HG03066 (cell line): ENCODE data around the gene LSM4.
"Not testable (repeated sequence)": the region's sequence is repeated elsewhere in the genome, so short reads cannot be mapped to it uniquely, and the experiment has no call there.

Experiments
- ATAC-seq: cut with Tn5 transposase; IDR thresholded peaks from one replicate; pipeline ENCODE4 v1.9.1; 2021; ENCODE audit warnings: low read depth; ENCODE audit not compliant: unreplicated experiment

Gene LSM4

DNA sequence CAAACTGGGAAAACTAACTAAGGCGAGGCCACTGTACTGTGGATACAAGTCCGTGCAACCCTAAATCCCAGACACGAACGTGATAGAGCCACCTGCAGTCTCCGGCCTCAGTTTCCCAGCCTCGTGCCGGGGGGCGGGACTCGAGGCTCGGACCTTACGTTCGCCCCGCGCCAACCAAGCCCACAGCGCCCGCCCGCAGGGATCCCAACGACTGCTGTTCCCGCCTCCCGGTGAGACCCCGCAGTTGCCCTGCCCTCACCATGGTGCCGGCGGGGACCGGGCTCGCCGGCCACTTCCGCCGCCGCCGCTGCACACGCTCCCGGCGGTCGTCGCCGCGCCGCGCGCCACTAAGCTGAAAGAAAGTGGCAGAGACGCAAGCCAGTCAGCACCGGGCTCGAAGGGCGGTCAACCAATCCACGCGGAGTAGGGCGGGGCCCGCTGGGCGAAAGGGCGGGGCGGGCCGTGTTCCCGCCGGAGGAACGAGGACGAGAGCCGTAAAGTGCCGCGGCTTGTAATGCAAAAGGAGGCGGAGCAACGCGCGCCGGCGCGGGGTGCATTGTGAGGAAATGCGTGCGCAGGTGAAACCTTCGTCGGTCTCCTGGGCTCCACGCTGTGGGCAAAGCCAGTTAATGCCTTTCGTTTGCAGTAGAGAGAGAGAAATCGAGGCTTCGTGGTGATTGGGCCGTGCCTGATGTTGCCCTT, at the start of gene LSM4:
TSS of gene LSM4 (minus strand) at position 318 of the 702 bp plus-strand sequence. CDS start at position 262, 56 bp downstream.
- peak; percentile 91 for ATAC-seq

DNA sequence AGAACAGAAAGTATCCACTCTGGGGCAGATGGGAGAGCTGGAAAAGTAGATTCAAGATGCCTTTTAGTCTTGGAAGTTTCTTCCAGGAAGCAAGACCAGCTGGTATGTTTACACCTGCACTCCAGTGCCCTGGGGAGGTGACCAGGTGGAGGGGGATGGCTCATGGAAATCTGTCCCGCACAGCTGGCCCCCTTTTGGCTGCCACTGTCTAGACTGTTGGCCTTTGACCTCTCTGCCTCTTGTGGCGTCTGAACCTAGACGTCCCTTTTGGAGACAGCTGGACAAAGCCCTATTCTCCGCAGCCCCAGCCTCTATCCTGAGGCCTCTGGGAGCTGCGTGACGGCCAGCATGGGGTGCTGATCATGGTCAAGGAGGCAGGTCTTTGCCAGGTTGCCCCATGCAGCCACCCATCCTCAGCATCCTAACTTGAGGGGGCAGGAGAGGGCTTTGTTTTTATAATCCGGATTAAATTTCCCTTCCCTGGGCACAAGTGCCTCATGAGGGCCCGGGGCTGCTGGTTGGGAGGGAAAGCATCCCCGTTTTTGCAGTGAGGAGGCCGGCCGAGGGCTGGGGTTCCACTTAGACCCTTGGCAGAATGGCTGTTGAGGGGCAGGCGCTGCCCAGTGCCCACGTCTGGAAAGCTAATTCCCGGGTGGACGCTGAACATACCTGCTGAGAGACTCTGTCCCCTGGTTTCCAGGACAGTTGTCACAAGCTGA, 45.8 kb upstream of the LSM4 start:
- ATAC-seq, result no peak

DNA sequence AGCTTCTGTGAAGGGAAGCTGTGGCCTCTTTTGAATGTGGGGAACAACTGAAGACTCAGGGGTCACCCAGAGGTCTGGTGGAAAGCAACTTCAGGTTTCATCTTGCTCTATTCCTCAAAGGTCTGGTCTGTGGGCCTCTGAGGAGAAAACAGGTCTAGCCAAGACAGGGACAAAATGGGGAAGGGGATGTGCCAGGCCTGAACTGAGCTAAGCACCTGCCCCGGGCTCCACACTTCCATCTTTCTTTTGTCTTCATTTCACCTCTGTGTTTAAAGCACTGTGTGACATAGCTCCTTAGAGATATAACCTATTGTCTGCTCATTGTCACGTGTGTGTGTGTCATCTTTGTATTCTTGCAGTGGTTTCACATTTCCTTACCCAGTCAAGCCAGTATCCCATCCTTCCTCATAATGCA, 43.2 kb upstream of the LSM4 start:
- no peak for ATAC-seq

DNA sequence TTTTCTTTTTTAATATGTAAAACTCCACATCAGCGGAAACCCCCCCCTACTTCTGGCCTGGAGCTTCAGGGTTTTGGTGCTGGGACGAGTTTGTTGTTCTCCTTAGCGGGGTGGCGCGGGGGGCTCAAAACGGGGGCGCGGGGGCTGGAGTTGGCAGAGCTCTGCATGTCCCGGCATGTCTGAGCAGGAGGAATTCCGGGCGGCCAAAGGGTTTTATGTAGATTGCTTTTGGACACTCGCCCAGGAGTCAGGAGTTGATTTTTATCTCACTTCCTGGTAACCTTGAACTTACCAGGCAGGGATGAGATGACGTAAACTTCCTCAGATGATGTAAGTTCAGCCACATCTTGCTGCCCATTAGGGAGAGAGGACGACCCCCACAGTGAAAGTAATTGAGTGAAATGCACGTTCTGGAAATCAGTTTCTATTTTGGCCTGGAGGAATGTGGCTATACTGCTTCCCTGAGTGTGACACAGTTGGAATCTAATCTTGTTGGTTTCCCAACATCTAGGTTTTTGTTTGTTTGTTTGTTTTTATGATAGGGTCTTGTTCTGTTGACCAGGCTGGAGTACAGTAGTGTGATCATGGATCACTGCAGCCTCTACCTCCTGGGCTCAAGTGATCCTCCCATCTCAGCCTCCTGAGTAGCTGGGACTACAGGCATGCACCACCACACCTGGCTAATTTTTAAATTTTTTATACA, 42.1 kb upstream of the LSM4 start:
- ATAC-seq, result no peak

DNA sequence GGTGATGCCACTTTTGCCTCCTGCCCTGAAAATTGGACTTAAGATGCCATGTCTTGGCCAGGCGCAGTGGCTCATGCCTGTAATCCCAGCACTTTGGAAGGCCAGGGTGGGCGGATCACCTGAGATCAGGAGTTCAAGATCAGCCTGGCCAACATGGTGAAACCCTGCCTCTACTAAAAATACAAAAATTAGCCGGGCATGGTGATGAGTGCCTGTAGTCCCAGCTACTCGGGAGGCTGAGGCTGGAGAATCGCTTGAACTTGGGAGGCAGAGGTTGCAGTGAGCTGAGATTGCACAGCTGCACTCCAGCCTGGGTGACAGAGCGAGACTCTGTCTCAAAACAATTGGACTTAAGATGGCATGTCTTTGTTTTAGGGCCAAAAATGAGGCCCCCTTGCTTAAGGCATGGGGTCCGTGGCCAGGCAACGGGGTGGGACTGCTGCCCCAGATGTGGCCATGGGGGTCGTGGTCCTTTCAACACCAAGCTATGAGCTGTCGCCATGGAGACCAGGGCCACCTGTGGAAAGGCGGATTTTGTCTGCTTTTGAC, 41.5 kb upstream of the LSM4 start:
- not testable (repeated sequence) for ATAC-seq

DNA sequence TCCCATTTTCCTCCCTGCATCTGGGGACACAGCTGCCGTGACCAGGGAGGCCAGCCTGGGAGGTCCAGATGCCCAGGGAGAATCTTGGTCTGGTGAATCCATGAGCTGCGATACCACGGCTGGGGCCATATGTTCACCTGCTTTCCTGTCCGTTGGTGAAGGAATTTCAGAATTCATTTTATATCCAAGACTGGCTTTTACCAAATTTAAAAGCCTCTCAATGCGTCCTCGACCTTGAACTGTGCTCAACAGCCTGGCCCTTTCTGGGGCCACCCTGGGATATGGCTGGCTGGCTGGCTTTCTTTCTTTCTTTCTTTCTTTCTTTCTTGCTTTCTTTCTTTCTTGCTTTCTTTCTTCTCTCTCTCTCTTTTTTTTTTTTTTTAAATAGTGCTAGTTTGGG, 40.9 kb upstream of the LSM4 start:
- ATAC-seq, result no peak

DNA sequence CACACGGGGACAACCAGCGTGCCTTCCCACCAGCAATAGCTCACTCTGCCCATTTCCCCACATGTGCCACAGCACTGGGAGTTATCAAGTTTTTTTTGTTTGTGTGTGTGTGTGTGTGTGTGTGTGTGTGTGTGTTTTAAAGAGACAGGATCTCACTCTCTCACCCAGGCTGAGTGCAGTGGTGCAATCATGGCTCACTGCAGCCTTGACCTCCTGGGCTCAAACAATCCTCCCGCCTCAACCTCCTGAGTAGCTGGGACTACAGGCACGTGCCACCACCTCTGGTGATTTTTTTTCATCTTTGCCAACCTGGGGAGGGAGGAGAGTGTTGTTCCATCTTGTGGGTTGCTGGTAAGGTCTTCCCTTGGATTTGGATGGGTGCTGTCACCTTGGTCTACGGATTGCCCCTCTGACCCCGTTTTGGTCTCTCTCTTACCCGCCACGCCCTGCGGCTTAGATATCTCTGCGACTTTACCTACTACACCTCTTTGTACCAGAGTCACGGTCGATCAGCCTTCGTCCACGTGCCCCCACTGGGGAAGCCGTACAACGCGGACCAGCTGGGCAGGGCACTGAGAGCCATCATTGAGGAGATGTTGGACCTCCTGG, 40.2 kb upstream of the LSM4 start:
- ATAC-seq, result no peak

DNA sequence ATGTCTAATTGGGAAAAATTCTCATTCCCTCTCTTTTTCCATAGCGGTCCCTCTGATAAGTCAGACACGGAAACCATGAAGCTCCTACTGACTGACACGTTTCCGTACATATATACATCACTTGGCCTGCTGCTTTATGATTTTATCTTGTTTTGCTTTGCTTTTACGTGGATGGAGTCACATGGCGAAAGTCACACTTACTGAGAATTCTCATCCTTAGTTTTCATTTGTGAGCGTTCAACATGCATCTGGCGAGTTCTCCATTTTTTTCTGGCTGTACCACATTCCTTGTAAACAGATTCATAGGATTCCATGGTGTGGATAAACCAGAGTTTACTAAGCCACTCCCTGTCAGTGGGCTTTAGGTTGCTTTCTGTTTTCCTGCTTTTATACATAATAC, 38.8 kb upstream of the LSM4 start:
- no peak for ATAC-seq

DNA sequence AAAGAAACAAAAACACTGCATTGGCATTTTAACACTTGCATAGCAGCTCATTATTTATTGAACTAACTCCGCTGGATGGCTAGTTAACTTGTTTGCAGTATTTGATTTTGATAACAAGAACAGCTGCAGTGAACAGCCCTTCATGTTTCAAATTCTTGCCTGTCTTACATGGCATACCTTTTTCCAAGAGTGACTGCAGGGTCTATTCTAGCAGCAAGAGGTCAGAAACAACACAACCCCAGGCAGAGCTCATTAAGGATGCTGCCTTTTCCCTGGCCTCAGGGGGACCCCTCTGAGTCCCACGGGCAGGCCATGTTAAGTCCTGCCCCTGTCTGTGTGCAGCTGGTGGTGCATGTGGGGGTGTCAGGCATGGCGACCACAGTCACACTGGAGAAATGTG, 34.2 kb upstream of the LSM4 start:
- no peak for ATAC-seq

DNA sequence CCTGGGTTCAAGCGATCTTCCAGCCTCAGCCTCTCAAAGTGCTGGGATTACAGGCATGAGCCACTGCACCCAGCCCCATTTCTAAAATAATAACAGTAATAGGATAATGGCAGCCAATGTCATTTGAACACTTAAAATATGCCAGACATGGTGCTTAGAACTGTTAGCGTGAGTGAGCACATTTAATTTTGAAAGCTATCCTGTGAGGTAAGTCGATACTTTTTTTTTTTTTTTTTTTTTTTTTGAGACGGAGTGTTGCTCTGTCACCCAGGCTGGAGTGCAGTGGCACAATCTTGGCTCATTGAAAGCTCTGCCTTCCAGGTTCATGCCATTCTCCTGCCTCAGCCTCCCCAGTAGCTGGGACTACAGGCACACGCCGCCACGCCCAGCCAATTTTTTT, 31.9 kb upstream of the LSM4 start:
- not testable (repeated sequence) for ATAC-seq

DNA sequence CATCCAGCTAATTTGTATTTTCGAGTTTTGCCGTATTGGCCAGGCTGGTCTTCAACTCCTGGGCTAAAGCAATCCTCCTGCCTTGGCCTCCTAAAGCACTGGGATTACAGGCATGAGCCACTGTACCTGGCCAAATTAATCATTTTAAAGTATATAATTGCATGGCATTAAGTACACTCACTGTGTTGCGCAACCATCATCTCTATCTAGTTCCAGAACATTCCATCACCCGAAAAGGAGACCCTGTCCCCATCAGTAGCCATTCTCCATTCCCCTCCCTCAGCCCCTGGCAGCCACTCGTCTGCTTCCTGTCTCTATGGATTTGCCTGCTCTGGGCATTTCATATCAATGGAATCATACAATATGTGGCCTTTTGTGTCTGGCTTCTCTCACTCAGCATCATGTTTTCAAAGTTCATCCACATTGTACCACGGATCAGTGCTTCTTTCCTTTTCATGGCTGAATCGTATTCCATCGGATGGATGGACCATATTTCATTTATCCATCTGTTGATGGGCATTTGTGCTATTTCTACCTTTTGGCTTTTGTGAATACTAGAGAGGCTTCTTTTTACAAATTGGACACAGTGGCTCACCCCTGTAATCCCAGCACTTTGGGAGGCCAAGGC, 30.6 kb upstream of the LSM4 start:
- no peak for ATAC-seq

DNA sequence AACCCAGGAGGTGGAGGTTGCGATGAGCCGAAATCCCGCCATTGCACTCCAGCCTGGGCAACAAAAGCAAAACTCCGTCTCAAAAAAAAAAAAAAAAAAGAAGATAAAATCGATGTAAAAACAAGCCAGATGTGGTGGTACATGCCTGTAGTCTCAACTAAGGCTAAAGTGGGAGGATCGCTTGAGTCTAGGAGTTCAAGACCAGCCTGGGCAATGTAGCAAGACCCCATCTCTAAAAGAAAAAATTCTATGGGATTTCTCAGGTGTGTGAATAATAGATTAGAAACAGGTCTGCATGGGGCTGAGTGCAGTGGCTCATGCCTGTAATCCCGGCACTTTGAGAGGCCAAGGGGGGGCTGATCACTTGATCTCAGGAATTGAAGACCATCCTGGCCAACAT, 28.7 kb upstream of the LSM4 start:
- ATAC-seq, result no peak

DNA sequence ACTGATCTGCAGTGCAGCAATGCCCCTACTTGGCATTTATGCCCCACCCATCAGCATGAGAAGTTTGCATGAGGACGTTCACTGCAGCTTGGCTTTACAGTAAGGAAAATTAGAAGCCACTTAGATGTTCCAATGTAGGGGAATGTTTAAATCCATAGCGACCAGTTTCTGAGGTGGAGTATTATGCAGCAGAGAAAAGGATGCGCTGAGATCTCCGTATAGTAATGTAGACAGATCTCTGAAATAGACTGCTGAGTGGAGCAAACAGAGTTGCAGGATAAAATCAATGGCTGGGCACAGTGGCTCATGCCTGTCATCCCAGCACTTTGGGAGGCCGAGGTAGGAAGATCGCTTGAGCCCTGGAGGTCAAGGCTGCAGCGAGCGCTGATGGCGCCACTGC, 27.6 kb upstream of the LSM4 start:
- no peak for ATAC-seq

DNA sequence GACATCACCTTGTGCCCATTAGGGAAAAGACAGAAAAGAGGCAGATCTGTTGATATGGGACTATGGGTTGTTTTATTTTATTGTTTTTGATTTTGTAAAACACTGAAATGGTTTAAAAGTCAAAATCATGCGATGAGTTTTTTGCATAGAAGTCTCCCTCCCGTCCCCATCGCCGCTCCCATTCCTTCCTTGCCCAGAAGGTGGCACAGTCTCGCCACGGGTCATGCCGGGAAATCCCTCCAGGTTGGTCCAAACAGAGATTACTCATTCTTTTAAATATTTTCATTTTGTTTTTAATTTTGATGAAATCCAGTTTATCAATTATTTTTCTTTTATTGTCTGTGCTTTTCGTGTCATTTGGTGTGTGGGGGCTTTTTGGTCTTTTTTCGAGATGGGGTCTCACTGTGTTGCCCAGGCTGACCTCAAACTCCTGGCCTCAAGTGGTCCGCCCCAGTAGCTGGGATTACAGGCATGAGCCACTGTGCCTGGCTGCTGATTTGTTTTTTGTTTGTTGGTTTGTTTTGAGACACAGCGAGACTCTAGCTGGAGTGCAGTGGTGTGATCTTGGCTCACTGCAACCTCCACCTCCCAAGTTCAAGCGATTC, 26.8 kb upstream of the LSM4 start:
- ATAC-seq, result no peak

DNA sequence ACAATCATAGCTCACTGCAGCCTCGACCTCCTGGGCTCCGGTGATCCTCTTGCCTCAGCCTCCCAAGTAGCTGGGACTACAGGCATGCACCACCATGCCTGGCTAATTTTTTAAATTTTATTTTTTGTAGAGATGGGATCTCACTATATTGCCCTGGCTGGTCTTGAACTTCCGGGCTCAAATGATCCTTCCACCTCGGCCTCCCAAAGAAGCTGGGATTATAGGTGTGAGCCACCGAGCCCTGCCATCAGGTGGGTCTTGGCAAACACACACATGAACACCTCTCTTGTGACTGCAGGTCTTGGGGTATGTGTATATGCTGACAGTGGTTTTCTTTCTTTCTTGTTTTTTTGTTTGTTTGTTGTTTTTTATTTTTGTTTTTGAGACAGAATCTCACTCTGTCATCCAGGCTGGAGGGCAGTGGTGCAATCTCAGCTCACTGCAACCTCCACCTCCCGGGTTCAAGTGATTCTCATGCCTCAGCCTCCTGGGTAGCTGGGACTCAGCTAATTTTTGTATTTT, 26.0 kb upstream of the LSM4 start:
- not testable (repeated sequence) for ATAC-seq

DNA sequence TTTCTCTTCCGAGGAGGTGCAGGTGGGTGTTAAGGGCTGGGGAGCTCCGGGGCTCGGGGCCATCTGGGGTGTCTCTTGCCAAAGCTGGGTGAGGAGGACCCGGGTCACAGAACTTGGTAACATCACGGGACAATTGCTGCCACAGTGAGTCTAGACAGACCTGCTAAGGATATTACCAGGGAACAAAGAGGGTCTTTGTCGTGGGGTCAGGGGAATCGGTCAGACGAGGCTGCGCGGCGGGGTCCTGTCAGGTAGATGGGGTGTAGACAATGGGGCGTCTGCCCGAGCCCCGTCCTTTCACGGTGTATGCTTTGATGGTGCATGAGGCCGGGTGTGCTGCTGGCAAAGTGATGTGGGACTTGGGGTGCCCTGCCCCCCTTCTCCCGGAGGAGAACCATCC, 25.3 kb upstream of the LSM4 start:
- no peak for ATAC-seq

DNA sequence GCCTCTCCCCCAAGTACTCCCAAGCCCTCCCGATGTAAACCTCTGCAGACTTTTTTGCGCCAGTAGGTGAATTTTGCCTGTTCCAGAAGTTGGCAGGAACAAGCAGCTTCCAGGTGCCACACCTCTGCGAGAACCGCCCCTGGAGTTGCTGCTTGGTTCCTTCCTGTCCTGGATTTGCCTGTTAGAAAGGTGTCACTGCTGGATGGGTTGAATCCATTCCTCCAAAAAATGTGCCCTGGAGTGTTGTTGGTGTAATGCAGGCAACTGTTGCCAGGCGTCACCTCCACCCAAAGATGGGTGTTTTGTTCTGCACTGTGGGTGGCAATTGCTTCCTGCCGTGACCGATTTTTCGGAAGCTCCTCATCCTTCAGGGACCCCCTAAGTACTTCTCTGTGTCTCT, 23.2 kb upstream of the LSM4 start:
- ATAC-seq, result no peak

DNA sequence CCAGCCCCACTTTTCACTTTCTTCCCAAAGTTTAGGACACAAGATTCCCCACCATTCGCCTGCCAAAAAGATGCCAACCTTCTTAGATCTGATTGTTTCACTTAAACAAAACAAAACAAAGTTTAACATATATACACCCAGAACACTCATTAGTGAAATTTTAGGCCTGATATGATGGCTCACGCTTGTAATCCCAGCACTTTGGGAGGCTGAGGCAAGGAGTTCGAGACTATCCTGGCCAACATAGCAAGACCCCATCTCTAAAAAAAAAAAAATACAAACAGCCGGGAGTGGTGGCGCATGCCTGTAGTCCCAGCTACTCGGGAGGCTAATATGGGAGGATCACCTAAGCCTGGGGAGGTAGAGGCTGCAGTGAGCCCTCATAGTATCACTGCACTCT, 22.4 kb upstream of the LSM4 start:
- ATAC-seq, result no peak

DNA sequence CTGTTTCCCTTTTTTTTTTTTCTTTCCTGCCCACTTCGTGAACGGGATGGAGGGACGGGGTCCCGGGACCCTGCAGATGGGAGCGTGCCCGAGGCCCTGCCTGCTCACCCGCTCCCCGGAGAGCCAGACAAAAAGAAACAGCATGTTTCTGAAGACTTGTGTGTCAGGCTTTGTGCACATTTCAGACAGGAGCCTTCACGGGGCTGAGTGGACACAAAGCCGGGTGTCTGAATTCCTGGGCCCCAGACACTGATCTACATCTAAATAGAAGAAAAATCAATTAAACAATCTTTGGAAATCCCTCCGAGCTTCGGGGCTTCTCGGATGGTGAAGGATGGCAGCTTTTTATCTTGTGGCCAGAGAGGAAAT, 21.7 kb upstream of the LSM4 start:
- no peak for ATAC-seq

DNA sequence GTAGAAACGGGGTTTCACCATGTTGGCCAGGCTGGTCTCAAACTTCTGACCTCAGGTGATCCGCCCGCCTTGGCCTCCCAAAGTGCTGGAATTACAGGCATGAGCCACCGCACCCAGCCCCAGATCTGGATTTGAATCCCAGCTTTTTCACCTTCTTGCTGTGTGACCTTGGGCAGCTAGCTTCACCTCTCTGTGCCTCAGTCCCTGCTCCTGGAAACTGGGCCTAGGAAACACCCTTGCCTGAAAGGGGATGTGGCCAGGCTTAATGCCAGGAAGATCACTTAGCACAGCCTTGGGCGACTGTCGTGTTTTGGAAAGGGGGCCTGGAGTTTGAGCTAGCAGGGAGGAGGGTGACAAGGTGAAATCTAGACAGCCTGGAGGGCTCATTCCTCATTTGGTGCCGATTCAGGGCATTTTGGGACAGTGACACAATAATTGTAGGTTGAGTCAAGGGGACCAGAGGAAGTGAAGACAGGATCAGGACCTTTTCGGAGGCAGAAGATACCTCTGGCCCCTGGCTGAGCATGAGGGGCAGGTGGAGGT, 19.3 kb upstream of the LSM4 start:
- no peak for ATAC-seq
